Measurements from ENCODE around the gene CYP27A1.

The CYP27A1 gene

GRCh38 chr2:218810256-218810655, 28.3 kb downstream of the CYP27A1 start:
- no peak for DNase-seq (ENCODE audit: low spot score)

- no peak for DNase-seq (ENCODE audit: low spot score)
Observed at GRCh38 chr2:218811382-218811781, 29.4 kb downstream of the CYP27A1 start.

- no peak for DNase-seq (ENCODE audit: low spot score)
Observed at GRCh38 chr2:218812096-218812815, 30.3 kb downstream of the CYP27A1 start.

GRCh38 chr2:218812861-218813260, 30.9 kb downstream of the CYP27A1 start:
- DNase-seq (ENCODE audit: low spot score) = no peak

GRCh38 chr2:218813771-218814460, 32.0 kb downstream of the CYP27A1 start:
- no peak for DNase-seq (ENCODE audit: low spot score)

GRCh38 chr2:218814540-218815243, 32.7 kb downstream of the CYP27A1 start:
- DNase-seq (ENCODE audit: low spot score) = no peak

GRCh38 chr2:218815244-218815637, 33.3 kb downstream of the CYP27A1 start:
- no peak for DNase-seq (ENCODE audit: low spot score)

- no peak for DNase-seq (ENCODE audit: low spot score)
Observed at GRCh38 chr2:218815649-218816048, 33.7 kb downstream of the CYP27A1 start.

GRCh38 chr2:218816561-218817011, 34.6 kb downstream of the CYP27A1 start:
- no peak for DNase-seq (ENCODE audit: low spot score)

- no peak for DNase-seq (ENCODE audit: low spot score)
Observed at GRCh38 chr2:218819093-218819492, 37.1 kb downstream of the CYP27A1 start.

- no peak for DNase-seq (ENCODE audit: low spot score)
Observed at GRCh38 chr2:218820746-218821369, 38.9 kb downstream of the CYP27A1 start.

GRCh38 chr2:218821605-218822211, 39.8 kb downstream of the CYP27A1 start:
- no peak for DNase-seq (ENCODE audit: low spot score)

GRCh38 chr2:218822622-218823021, 40.7 kb downstream of the CYP27A1 start:
- DNase-seq (ENCODE audit: low spot score) = no peak

- no peak for DNase-seq (ENCODE audit: low spot score)
Observed at GRCh38 chr2:218823196-218823855, 41.4 kb downstream of the CYP27A1 start.

- DNase-seq (ENCODE audit: low spot score) = no peak
Observed at GRCh38 chr2:218824004-218824403, 42.1 kb downstream of the CYP27A1 start.

GRCh38 chr2:218826791-218827190, 44.8 kb downstream of the CYP27A1 start:
- DNase-seq (ENCODE audit: low spot score) = no peak

GRCh38 chr2:218827701-218828476, 45.9 kb downstream of the CYP27A1 start:
- DNase-seq (ENCODE audit: low spot score) = no peak

GRCh38 chr2:218828477-218828778, 46.5 kb downstream of the CYP27A1 start:
- DNase-seq (ENCODE audit: low spot score) = no peak

- DNase-seq (ENCODE audit: low spot score) = no peak
Observed at GRCh38 chr2:218829868-218830451, 48.0 kb downstream of the CYP27A1 start.

Measured in SK-N-DZ (cell line).